Astrocyte of the spinal cord (primary cell): Measurements from ENCODE around the gene TRPM5.

Experiments used
- DNase-seq: peaks from one replicate; pipeline ENCODE4 v3.0.0; 2011; ENCODE audit warnings: low read depth, low spot score
- H3K4me3 ChIP-seq: 2 replicates; pipeline ENCODE4 v1.5.1; 2011; ENCODE audit warnings: low read depth, mild to moderate bottlenecking, low read length, moderate library complexity
- CTCF ChIP-seq: IDR thresholded peaks from 2 replicates; pipeline ENCODE4 v1.5.1; 2012; ENCODE audit warnings: low read depth, mild to moderate bottlenecking, low read length, inconsistent platforms
- in situ Hi-C: cut with HindIII; loops from 2 replicates; pipeline ENCODE4 v1.10.0; 2017; ENCODE audit warnings: low sequenced_read_pairs

The TRPM5 gene

GRCh38 chr11:2447951-2448650 lies 3.8 kb upstream of the TRPM5 start:
- no peak for TF ChIP-seq CTCF
- no peak overlapping the region for H3K4me3 ChIP-seq
- in situ Hi-C loops: no loop called here
- no peak for DNase-seq

GRCh38 chr11:2447253-2447950 lies 3.1 kb upstream of the TRPM5 start:
- no peak for DNase-seq
- H3K4me3 ChIP-seq: no peak overlapping the region
- no peak for TF ChIP-seq CTCF
- in situ Hi-C loops: no loop called here

GRCh38 chr11:2446590-2447252 lies 2.4 kb upstream of the TRPM5 start:
- no peak for TF ChIP-seq CTCF
- no peak for DNase-seq
- in situ Hi-C loops: no loop called here
- no peak overlapping the region for H3K4me3 ChIP-seq

GRCh38 chr11:2445746-2446551 lies 1.6 kb upstream of the TRPM5 start:
- in situ Hi-C loops: no loop called here
- no peak for DNase-seq
- no peak for TF ChIP-seq CTCF
- no peak overlapping the region for H3K4me3 ChIP-seq

- H3K4me3 ChIP-seq: no peak within 1 kb of the TSS
- in situ Hi-C loops: no loop called here
Measured at GRCh38 chr11:2444821-2445745, 769 bp upstream of the TRPM5 start, which contains the start of gene KCNQ1. KCNQ1 (plus strand) TSS chr11:2445008; CDS start chr11:2445099, 91 bp downstream.

More at GRCh38 chr11:2444821-2445745, 769 bp upstream of the TRPM5 start, which contains the start of gene KCNQ1:
- TF ChIP-seq CTCF: no peak
- no peak for DNase-seq
